ENCODE data around the gene LOXL4.

LOXL4 gene

DNA sequence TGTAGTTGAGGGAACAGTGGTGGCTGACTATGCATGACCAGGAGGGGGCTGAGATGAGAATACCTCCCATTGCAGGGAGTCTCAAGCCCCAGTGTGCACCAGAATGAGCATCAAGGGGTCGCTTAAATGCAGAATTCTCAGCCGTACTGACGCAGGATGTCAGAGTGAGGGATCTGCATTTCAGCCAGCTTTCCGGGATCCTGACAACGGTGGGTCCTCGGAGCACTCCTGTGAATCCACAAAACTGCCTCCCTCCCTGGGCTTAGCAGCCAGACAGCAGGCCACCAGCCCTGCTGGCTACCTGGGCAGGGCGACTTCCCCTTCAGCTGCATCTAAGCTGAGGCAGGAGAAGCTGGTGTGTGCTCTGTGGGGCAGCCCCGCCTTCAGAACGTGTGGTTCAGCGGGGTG is 21.8 kb upstream of the LOXL4 start:
- Histone ChIP-seq H3K27ac (replicated peaks) (no peak overlapping the region), H3K4me3 (replicated peaks; ENCODE audit: insufficient read depth, low read length) (no peak overlapping the region), H3K27me3 (ENCODE audit: insufficient read depth, poor library complexity, severe bottlenecking) (peaks cover 10% of the 10 kb centered on the region)
- no peak for DNase-seq (ENCODE audit: low read depth in 1 of 2, low spot score in 1 of 2)
- TF ChIP-seq REST (IDR thresholded peaks at IDR 0.05; ENCODE audit: insufficient replicate concordance, low read depth) = no peak
- TF ChIP-seq GABPA (IDR thresholded peaks at IDR 0.05; ENCODE audit: low read depth) = no peak
- no peak for TF ChIP-seq SPI1 (IDR thresholded peaks at IDR 0.05; ENCODE audit: borderline replicate concordance, low read depth)
- TF ChIP-seq, protein P1, sequence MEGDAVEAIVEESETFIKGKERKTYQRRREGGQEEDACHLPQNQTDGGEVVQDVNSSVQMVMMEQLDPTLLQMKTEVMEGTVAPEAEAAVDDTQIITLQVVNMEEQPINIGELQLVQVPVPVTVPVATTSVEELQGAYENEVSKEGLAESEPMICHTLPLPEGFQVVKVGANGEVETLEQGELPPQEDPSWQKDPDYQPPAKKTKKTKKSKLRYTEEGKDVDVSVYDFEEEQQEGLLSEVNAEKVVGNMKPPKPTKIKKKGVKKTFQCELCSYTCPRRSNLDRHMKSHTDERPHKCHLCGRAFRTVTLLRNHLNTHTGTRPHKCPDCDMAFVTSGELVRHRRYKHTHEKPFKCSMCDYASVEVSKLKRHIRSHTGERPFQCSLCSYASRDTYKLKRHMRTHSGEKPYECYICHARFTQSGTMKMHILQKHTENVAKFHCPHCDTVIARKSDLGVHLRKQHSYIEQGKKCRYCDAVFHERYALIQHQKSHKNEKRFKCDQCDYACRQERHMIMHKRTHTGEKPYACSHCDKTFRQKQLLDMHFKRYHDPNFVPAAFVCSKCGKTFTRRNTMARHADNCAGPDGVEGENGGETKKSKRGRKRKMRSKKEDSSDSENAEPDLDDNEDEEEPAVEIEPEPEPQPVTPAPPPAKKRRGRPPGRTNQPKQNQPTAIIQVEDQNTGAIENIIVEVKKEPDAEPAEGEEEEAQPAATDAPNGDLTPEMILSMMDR (IDR thresholded peaks at IDR 0.05; ENCODE audit: insufficient read depth, low read length) = no peak
- TF ChIP-seq POLR2AphosphoS5 (IDR thresholded peaks at IDR 0.05; ENCODE audit: low read depth) = no peak

- Histone ChIP-seq H3K27ac (replicated peaks) (no peak overlapping the region), H3K27me3 (ENCODE audit: insufficient read depth, poor library complexity, severe bottlenecking) (peaks cover 10% of the 10 kb centered on the region), H3K4me3 (replicated peaks; ENCODE audit: insufficient read depth, low read length) (no peak overlapping the region)
- TF ChIP-seq REST (IDR thresholded peaks at IDR 0.05; ENCODE audit: insufficient replicate concordance, low read depth) (no peak), SPI1 (IDR thresholded peaks at IDR 0.05; ENCODE audit: borderline replicate concordance, low read depth) (no peak), GABPA (IDR thresholded peaks at IDR 0.05; ENCODE audit: low read depth) (no peak)
- no peak for DNase-seq (ENCODE audit: low read depth in 1 of 2, low spot score in 1 of 2)
Observed at GRCh38 chr10:98287321-98287720, 19.3 kb upstream of the LOXL4 start.

GRCh38 chr10:98286419-98286818 is 18.4 kb upstream of the LOXL4 start:
- TF ChIP-seq GABPA (IDR thresholded peaks at IDR 0.05; ENCODE audit: low read depth) (no peak), POLR2AphosphoS5 (IDR thresholded peaks at IDR 0.05; ENCODE audit: low read depth) (no peak), SPI1 (IDR thresholded peaks at IDR 0.05; ENCODE audit: borderline replicate concordance, low read depth) (no peak), REST (IDR thresholded peaks at IDR 0.05; ENCODE audit: insufficient replicate concordance, low read depth) (no peak)
- TF ChIP-seq, protein P1 (IDR thresholded peaks at IDR 0.05; ENCODE audit: insufficient read depth, low read length) = no peak
- H3K4me3 ChIP-seq (replicated peaks; ENCODE audit: insufficient read depth, low read length) = no peak overlapping the region
- H3K27me3 ChIP-seq (ENCODE audit: insufficient read depth, poor library complexity, severe bottlenecking) = peaks cover 5% of the 10 kb centered on the region
- no peak for DNase-seq (ENCODE audit: low read depth in 1 of 2, low spot score in 1 of 2)
- H3K27ac ChIP-seq (replicated peaks) = no peak overlapping the region
